ENCODE results near the gene CYP4F11. TPM values are rescaled to one million over a fixed set of nuclear protein-coding genes. Genes with fewer than 3 reads are reported as not detected.

Gene CYP4F11
- total and polyA plus RNA-seq, 2 donors = 0.07 TPM; not detected in 1

GRCh38 chr19:15928321-15928720 lies 6.0 kb downstream of the CYP4F11 start:
- Histone ChIP-seq H3K27me3 (ENCODE audit: control insufficient read depth in 2 of 2, insufficient read depth in 1 of 2, low read length in 1 of 2) (peaks cover 0 to 3% of the 10 kb centered on the region in 2 donors), H3K4me3 (ENCODE audit: low read length in 2 of 2) (no peak overlapping the region), H3K9me3 (ENCODE audit: control insufficient read depth in 2 of 2, insufficient read depth in 1 of 2, low read length in 1 of 2) (peaks cover 0 to 5% of the 10 kb centered on the region in 2 donors), H3K4me1 (ENCODE audit: control insufficient read depth in 2 of 2, insufficient read depth in 2 of 2, low read length in 2 of 2) (no peaks in the 10 kb centered on the region), H3K36me3 (ENCODE audit: control insufficient read depth in 2 of 2, insufficient read depth in 2 of 2, low read length in 1 of 2) (no peaks in the 10 kb centered on the region), H3K27ac (ENCODE audit: low read depth in 1 of 2, low read length in 1 of 2) (no peak overlapping the region)
- DNase-seq (ENCODE audit: low read depth in 6 of 9, low spot score in 9 of 9) = no peak
- WGBS = 93% methylated on average over 3 of the region's 3 CpGs

- DNase-seq (ENCODE audit: low read depth in 6 of 9, low spot score in 9 of 9) = no peak
- H3K9me3 ChIP-seq (ENCODE audit: control insufficient read depth in 2 of 2, insufficient read depth in 1 of 2, low read length in 1 of 2) = peaks cover 0 to 5% of the 10 kb centered on the region in 2 donors
- no peak overlapping the region for H3K4me3 ChIP-seq (ENCODE audit: low read length in 2 of 2)
- no peaks in the 10 kb centered on the region for H3K36me3 ChIP-seq (ENCODE audit: control insufficient read depth in 2 of 2, insufficient read depth in 2 of 2, low read length in 1 of 2)
- WGBS = 0% methylated on average over 1 of the region's 1 CpG
- H3K27me3 ChIP-seq (ENCODE audit: control insufficient read depth in 2 of 2, insufficient read depth in 1 of 2, low read length in 1 of 2) = peaks cover 0 to 3% of the 10 kb centered on the region in 2 donors
- no peaks in the 10 kb centered on the region for H3K4me1 ChIP-seq (ENCODE audit: control insufficient read depth in 2 of 2, insufficient read depth in 2 of 2, low read length in 2 of 2)
- H3K27ac ChIP-seq (ENCODE audit: low read depth in 1 of 2, low read length in 1 of 2) = no peak overlapping the region
These were observed 7.8 kb downstream of the CYP4F11 start for GRCh38 chr19:15926484-15926883.

GRCh38 chr19:15923702-15924101 lies 10.6 kb downstream of the CYP4F11 start:
- H3K4me3 ChIP-seq (ENCODE audit: low read length in 2 of 2) = no peak overlapping the region
- DNase-seq (ENCODE audit: low read depth in 6 of 9, low spot score in 9 of 9) = no peak
- H3K27me3 ChIP-seq (ENCODE audit: control insufficient read depth in 2 of 2, insufficient read depth in 1 of 2, low read length in 1 of 2) = peaks cover 0 to 3% of the 10 kb centered on the region in 2 donors
- no peak overlapping the region for H3K27ac ChIP-seq (ENCODE audit: low read depth in 1 of 2, low read length in 1 of 2)
- H3K36me3 ChIP-seq (ENCODE audit: control insufficient read depth in 2 of 2, insufficient read depth in 2 of 2, low read length in 1 of 2) = no peaks in the 10 kb centered on the region
- H3K4me1 ChIP-seq (ENCODE audit: control insufficient read depth in 2 of 2, insufficient read depth in 2 of 2, low read length in 2 of 2) = no peaks in the 10 kb centered on the region
- peaks cover 0 to 5% of the 10 kb centered on the region in 2 donors for H3K9me3 ChIP-seq (ENCODE audit: control insufficient read depth in 2 of 2, insufficient read depth in 1 of 2, low read length in 1 of 2)
- 88% methylated on average over 8 of the region's 8 CpGs for whole genome bisulfite sequencing

DNA sequence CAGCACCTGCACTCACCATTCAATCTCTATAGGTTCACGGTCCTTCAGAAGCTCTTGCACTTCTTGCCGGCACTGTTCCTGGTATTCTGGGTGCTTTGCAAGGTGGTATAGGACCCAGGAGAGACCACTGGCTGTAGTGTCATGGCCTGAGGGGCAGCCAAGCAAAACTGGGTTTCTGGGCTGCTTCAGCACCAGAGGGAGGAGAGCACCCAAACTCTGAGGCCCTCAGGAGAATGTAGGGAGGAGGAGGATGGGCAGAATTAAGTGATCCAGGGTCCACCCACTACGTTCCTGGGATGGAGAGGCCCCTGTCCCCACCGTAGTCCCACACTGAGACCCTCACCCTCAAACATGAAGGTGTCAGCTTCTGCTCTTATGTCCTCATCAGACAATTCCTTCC lies 12.3 kb downstream of the CYP4F11 start:
- WGBS = 70% methylated on average over 4 of the region's 4 CpGs

DNA sequence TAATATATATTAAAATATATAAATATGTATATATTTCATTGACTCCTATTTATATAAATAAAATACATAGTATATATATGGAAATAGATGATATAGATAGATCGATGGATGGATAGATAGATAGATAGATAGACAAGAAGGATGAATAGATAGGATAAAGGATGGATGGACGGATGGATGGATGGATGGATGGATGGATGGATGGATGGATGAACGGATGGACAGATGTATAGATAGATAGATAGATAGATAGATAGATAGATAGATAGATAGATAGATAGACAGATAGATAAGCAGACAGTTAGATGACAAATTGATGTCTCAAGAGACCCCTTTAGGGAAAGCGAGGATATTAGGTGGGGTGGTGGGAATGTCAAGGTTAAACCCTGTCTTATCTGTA lies 15.1 kb downstream of the CYP4F11 start:
- Histone ChIP-seq H3K4me3 (ENCODE audit: low read length in 2 of 2) (no peak overlapping the region), H3K9me3 (ENCODE audit: control insufficient read depth in 2 of 2, insufficient read depth in 1 of 2, low read length in 1 of 2) (peaks cover 2 to 4% of the 10 kb centered on the region in 2 donors), H3K36me3 (ENCODE audit: control insufficient read depth in 2 of 2, insufficient read depth in 2 of 2, low read length in 1 of 2) (no peaks in the 10 kb centered on the region), H3K27me3 (ENCODE audit: control insufficient read depth in 2 of 2, insufficient read depth in 1 of 2, low read length in 1 of 2) (peaks cover 0 to 5% of the 10 kb centered on the region in 2 donors), H3K27ac (ENCODE audit: low read depth in 1 of 2, low read length in 1 of 2) (no peak overlapping the region), H3K4me1 (ENCODE audit: control insufficient read depth in 2 of 2, insufficient read depth in 2 of 2, low read length in 2 of 2) (no peaks in the 10 kb centered on the region)
- WGBS = 87% methylated on average over 4 of the region's 4 CpGs
- DNase-seq (ENCODE audit: low read depth in 6 of 9, low spot score in 9 of 9) = no peak

More for the DNA sequence above, 12.3 kb downstream of the CYP4F11 start:
- Histone ChIP-seq H3K9me3 (ENCODE audit: control insufficient read depth in 2 of 2, insufficient read depth in 1 of 2, low read length in 1 of 2) (peaks cover 0 to 5% of the 10 kb centered on the region in 2 donors), H3K4me3 (ENCODE audit: low read length in 2 of 2) (no peak overlapping the region), H3K4me1 (ENCODE audit: control insufficient read depth in 2 of 2, insufficient read depth in 2 of 2, low read length in 2 of 2) (no peaks in the 10 kb centered on the region), H3K27me3 (ENCODE audit: control insufficient read depth in 2 of 2, insufficient read depth in 1 of 2, low read length in 1 of 2) (peaks cover 0 to 3% of the 10 kb centered on the region in 2 donors), H3K27ac (ENCODE audit: low read depth in 1 of 2, low read length in 1 of 2) (no peak overlapping the region), H3K36me3 (ENCODE audit: control insufficient read depth in 2 of 2, insufficient read depth in 2 of 2, low read length in 1 of 2) (no peaks in the 10 kb centered on the region)
- no peak for DNase-seq (ENCODE audit: low read depth in 6 of 9, low spot score in 9 of 9)

DNA sequence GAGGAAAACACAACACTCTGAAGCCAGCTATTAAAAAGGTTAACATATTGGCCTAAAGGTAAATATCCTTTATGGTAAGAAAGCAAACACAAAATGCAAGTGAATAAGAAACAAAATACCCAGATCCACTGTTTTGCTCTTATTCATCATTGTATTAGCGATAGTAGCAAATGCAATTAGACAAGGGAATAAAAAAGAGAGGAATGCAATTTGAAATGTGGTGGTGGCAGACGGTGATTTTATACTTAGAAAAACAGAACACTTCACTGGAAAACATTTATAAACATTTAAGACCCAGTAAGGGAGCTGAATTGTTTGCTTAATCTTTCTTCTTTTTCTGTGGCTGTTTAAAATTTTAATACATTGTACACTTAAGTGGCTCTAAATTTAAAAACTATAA lies 19.2 kb downstream of the CYP4F11 start:
- Histone ChIP-seq H3K9me3 (ENCODE audit: control insufficient read depth in 2 of 2, insufficient read depth in 1 of 2, low read length in 1 of 2) (peaks cover 0 to 2% of the 10 kb centered on the region in 2 donors), H3K4me1 (ENCODE audit: control insufficient read depth in 2 of 2, insufficient read depth in 2 of 2, low read length in 2 of 2) (no peaks in the 10 kb centered on the region), H3K4me3 (ENCODE audit: low read length in 2 of 2) (no peak overlapping the region), H3K27me3 (ENCODE audit: control insufficient read depth in 2 of 2, insufficient read depth in 1 of 2, low read length in 1 of 2) (peaks cover 7 to 34% of the 10 kb centered on the region in 2 donors), H3K27ac (ENCODE audit: low read depth in 1 of 2, low read length in 1 of 2) (no peak overlapping the region), H3K36me3 (ENCODE audit: control insufficient read depth in 2 of 2, insufficient read depth in 2 of 2, low read length in 1 of 2) (no peaks in the 10 kb centered on the region)
- WGBS = 98% methylated on average over 2 of the region's 2 CpGs
- DNase-seq (ENCODE audit: low read depth in 6 of 9, low spot score in 9 of 9) = no peak

DNA sequence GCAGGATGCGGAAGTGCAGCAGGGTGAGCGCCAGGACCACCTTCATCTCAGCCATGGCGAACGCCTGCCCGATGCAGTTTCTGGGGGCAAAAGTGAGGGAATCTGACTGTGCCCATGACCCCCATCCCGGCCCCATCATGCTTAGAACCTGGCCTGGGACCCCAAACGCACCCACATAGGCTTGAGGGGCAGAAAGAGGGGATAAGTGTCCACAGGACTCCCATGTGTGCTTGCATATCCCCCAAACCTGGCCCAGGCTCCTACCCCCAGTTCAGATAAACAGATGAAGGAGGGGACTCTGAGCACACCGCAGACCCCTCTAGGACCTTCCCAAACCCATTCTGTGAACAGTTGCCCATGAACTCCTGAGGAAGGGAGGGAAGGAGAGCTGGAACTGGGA lies 20.5 kb downstream of the CYP4F11 start:
- Histone ChIP-seq H3K9me3 (ENCODE audit: control insufficient read depth in 2 of 2, insufficient read depth in 1 of 2, low read length in 1 of 2) (peaks cover 0 to 2% of the 10 kb centered on the region in 2 donors), H3K4me3 (ENCODE audit: low read length in 2 of 2) (no peak overlapping the region), H3K27me3 (ENCODE audit: control insufficient read depth in 2 of 2, insufficient read depth in 1 of 2, low read length in 1 of 2) (peaks cover 7 to 35% of the 10 kb centered on the region in 2 donors), H3K36me3 (ENCODE audit: control insufficient read depth in 2 of 2, insufficient read depth in 2 of 2, low read length in 1 of 2) (no peaks in the 10 kb centered on the region), H3K4me1 (ENCODE audit: control insufficient read depth in 2 of 2, insufficient read depth in 2 of 2, low read length in 2 of 2) (no peaks in the 10 kb centered on the region), H3K27ac (ENCODE audit: low read depth in 1 of 2, low read length in 1 of 2) (no peak overlapping the region)
- DNase-seq (ENCODE audit: low read depth in 6 of 9, low spot score in 9 of 9) = no peak
- 94% methylated on average over 8 of the region's 8 CpGs for WGBS

DNA sequence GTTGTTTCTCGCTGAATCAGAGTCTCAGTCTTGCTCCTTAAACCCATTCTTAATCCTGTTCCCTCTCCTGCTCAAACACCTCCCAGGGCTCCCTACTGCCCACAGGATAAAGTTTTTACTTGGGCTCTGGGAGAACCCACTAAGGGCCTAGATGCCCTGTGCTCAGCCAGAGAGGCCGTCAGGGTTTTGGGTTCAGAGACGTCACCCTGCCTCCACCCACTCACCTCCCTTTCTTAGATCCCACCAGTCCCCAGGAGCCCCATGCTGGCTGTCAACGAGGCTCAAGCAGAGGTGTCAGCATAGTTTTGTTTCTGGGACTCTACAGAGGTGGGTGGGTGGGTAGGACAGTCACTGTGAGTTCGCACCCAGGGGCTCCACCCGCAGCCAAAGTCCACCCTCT lies 20.9 kb downstream of the CYP4F11 start:
- H3K9me3 ChIP-seq (ENCODE audit: control insufficient read depth in 2 of 2, insufficient read depth in 1 of 2, low read length in 1 of 2) = peaks cover 0 to 2% of the 10 kb centered on the region in 2 donors
- WGBS = 77% methylated on average over 6 of the region's 6 CpGs
- H3K36me3 ChIP-seq (ENCODE audit: control insufficient read depth in 2 of 2, insufficient read depth in 2 of 2, low read length in 1 of 2) = no peaks in the 10 kb centered on the region
- H3K27ac ChIP-seq (ENCODE audit: low read depth in 1 of 2, low read length in 1 of 2) = no peak overlapping the region
- peaks cover 7 to 35% of the 10 kb centered on the region in 2 donors for H3K27me3 ChIP-seq (ENCODE audit: control insufficient read depth in 2 of 2, insufficient read depth in 1 of 2, low read length in 1 of 2)
- no peaks in the 10 kb centered on the region for H3K4me1 ChIP-seq (ENCODE audit: control insufficient read depth in 2 of 2, insufficient read depth in 2 of 2, low read length in 2 of 2)
- no peak overlapping the region for H3K4me3 ChIP-seq (ENCODE audit: low read length in 2 of 2)
- DNase-seq (ENCODE audit: low read depth in 6 of 9, low spot score in 9 of 9) = no peak

- Histone ChIP-seq H3K9me3 (ENCODE audit: control insufficient read depth in 2 of 2, insufficient read depth in 1 of 2, low read length in 1 of 2) (peaks cover 0 to 2% of the 10 kb centered on the region in 2 donors), H3K4me1 (ENCODE audit: control insufficient read depth in 2 of 2, insufficient read depth in 2 of 2, low read length in 2 of 2) (no peaks in the 10 kb centered on the region), H3K27ac (ENCODE audit: low read depth in 1 of 2, low read length in 1 of 2) (no peak overlapping the region), H3K4me3 (ENCODE audit: low read length in 2 of 2) (no peak overlapping the region), H3K36me3 (ENCODE audit: control insufficient read depth in 2 of 2, insufficient read depth in 2 of 2, low read length in 1 of 2) (no peaks in the 10 kb centered on the region), H3K27me3 (ENCODE audit: control insufficient read depth in 2 of 2, insufficient read depth in 1 of 2, low read length in 1 of 2) (peaks cover 7 to 35% of the 10 kb centered on the region in 2 donors)
- WGBS = 4% methylated on average over 43 of the region's 44 CpGs
- DNase-seq (ENCODE audit: low read depth in 6 of 9, low spot score in 9 of 9) = no peak
These were observed 22.6 kb downstream of the CYP4F11 start for GRCh38 chr19:15911599-15912235.

Data from thymus (tissue), 11 donors.